Brain microvascular endothelial cell (primary cell): Measurements from ENCODE around the gene KRTAP4-9.
"Not testable (repeated sequence)": the region's sequence is repeated elsewhere in the genome, so short reads cannot be mapped to it uniquely, and the experiment has no call there.

Experiments
- DNase-seq: peaks from one replicate; pipeline ENCODE4 v3.0.0-alpha.2; 2020
- H3K27ac ChIP-seq: fragments of 250-450 bp; sonication (Bioruptor Pico); 2 replicates; pipeline ENCODE4 v1.5.1; 2020; ENCODE audit warnings: mild to moderate bottlenecking, moderate library complexity
- H3K27me3 ChIP-seq: fragments of 250-450 bp; sonication (Bioruptor Pico); replicated peaks from 2 replicates; pipeline ENCODE4 v1.5.1; 2020; ENCODE audit warnings: mild to moderate bottlenecking
- H3K36me3 ChIP-seq: fragments of 250-450 bp; sonication (Bioruptor Pico); replicated peaks from 2 replicates; pipeline ENCODE4 v1.5.1; 2020; ENCODE audit warnings: mild to moderate bottlenecking
- H3K4me3 ChIP-seq: 2 replicates; pipeline ENCODE4 v1.5.1; 2011; ENCODE audit warnings: low read depth, mild to moderate bottlenecking, control low read depth, low read length, moderate library complexity
- in situ Hi-C: cut with HindIII; loops from 2 replicates; pipeline ENCODE4 v1.10.0; 2017; ENCODE audit warnings: low sequenced_read_pairs, low pct_ligation_motif_present
- TF ChIP-seq, protein P1 (sequence below): IDR thresholded peaks from 2 replicates; pipeline ENCODE4 v1.5.1; 2011; ENCODE audit warnings: low read depth, mild to moderate bottlenecking, moderate library complexity, low read length, control low read depth, inconsistent platforms; ENCODE audit errors: missing control alignments

The KRTAP4-9 gene

GRCh38 chr17:41071606-41072360, 33.4 kb upstream of the KRTAP4-9 start:
- H3K27me3 ChIP-seq = no peaks in the 10 kb centered on the region
- H3K36me3 ChIP-seq = no peaks in the 10 kb centered on the region
- in situ Hi-C loops = no loop called here

DNA sequence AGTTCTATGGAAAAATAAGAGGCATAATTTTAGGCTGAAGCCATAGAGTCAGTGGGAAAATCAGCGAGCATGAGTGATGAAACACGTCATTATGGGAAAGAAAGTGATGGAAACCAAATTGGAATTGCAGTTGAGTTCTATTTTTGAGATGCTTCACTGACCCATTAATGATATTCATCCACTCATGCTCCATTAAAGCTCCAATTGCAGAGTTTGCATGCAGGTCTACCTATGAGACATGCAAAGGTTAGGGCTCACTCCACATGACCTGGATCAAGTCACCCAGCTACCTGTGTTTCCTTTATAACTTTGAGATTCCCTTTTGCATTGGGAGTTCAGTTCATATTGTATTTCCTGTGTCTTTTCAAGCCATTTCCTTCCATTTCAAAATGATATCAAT, 31.5 kb upstream of the KRTAP4-9 start:
- Histone ChIP-seq H3K4me3 (no peak overlapping the region), H3K27ac (no peak overlapping the region), H3K36me3 (no peaks in the 10 kb centered on the region), H3K27me3 (no peaks in the 10 kb centered on the region)
- no peak for DNase-seq
- TF ChIP-seq, protein P1, sequence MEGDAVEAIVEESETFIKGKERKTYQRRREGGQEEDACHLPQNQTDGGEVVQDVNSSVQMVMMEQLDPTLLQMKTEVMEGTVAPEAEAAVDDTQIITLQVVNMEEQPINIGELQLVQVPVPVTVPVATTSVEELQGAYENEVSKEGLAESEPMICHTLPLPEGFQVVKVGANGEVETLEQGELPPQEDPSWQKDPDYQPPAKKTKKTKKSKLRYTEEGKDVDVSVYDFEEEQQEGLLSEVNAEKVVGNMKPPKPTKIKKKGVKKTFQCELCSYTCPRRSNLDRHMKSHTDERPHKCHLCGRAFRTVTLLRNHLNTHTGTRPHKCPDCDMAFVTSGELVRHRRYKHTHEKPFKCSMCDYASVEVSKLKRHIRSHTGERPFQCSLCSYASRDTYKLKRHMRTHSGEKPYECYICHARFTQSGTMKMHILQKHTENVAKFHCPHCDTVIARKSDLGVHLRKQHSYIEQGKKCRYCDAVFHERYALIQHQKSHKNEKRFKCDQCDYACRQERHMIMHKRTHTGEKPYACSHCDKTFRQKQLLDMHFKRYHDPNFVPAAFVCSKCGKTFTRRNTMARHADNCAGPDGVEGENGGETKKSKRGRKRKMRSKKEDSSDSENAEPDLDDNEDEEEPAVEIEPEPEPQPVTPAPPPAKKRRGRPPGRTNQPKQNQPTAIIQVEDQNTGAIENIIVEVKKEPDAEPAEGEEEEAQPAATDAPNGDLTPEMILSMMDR = no peak
- in situ Hi-C loops = no loop called here

More at GRCh38 chr17:41071606-41072360, 33.4 kb upstream of the KRTAP4-9 start:
- no peak for DNase-seq
- H3K27ac ChIP-seq = no peak overlapping the region
- TF ChIP-seq, protein P1 = no peak
- H3K4me3 ChIP-seq = no peak overlapping the region

- Histone ChIP-seq H3K27ac (no peak overlapping the region), H3K36me3 (no peaks in the 10 kb centered on the region), H3K27me3 (no peaks in the 10 kb centered on the region), H3K4me3 (no peak overlapping the region)
- in situ Hi-C loops = no loop called here
- DNase-seq = no peak
- TF ChIP-seq, protein P1 = no peak
Measured at GRCh38 chr17:41076788-41077187, 28.4 kb upstream of the KRTAP4-9 start.

GRCh38 chr17:41082626-41083025, 22.6 kb upstream of the KRTAP4-9 start:
- no peak overlapping the region for H3K27ac ChIP-seq
- H3K4me3 ChIP-seq = no peak overlapping the region
- no peak for DNase-seq
- no peaks in the 10 kb centered on the region for H3K36me3 ChIP-seq
- TF ChIP-seq, protein P1 = no peak
- in situ Hi-C loops = no loop called here
- H3K27me3 ChIP-seq = no peaks in the 10 kb centered on the region

- DNase-seq = peak; percentile 21
- H3K27me3 ChIP-seq, H3K27ac ChIP-seq, H3K4me3 ChIP-seq, in situ Hi-C loops, H3K36me3 ChIP-seq: not testable (repeated sequence)
Measured at GRCh38 chr17:41083427-41083826, 21.8 kb upstream of the KRTAP4-9 start.

- in situ Hi-C loops, H3K27ac ChIP-seq: not testable (repeated sequence)
Measured at GRCh38 chr17:41084100-41084856, 20.9 kb upstream of the KRTAP4-9 start, which contains the start of gene KRTAP4-7. KRTAP4-7 (plus strand) TSS chr17:41084150; CDS start chr17:41084207, 57 bp downstream.

GRCh38 chr17:41088760-41089352, 16.3 kb upstream of the KRTAP4-9 start:
- H3K36me3 ChIP-seq, DNase-seq, in situ Hi-C loops, H3K4me3 ChIP-seq, H3K27me3 ChIP-seq, H3K27ac ChIP-seq: not testable (repeated sequence)

More at GRCh38 chr17:41084100-41084856, 20.9 kb upstream of the KRTAP4-9 start, which contains the start of gene KRTAP4-7:
- not testable (repeated sequence) for H3K27me3 ChIP-seq, H3K36me3 ChIP-seq, H3K4me3 ChIP-seq, DNase-seq
